HepG2 (cell line): ENCODE data around the gene MOV10L1. TPM values are rescaled to one million over a fixed set of nuclear protein-coding genes. Genes with fewer than 3 reads are reported as not detected.

ENCODE experiments used
- DNMT3B ChIP-seq: conservative IDR thresholded peaks from 2 replicates; pipeline ENCODE4 v1.6.1; 2016; ENCODE audit warnings: missing biosample characterization, control low read depth
- FOXA3 ChIP-seq: IDR thresholded peaks from 2 replicates; pipeline ENCODE4 v1.6.1; 2016; ENCODE audit warnings: missing genetic modification reagents, missing compliant biosample characterization
- GATA4 ChIP-seq: sonication (generic); IDR thresholded peaks from 2 replicates; pipeline ENCODE4 v1.6.1; 2016; ENCODE audit warnings: antibody characterized with exemption, low read depth, borderline replicate concordance
- HOXA5 ChIP-seq: sonication (generic); formaldehyde crosslinking; IDR thresholded peaks from 2 replicates; pipeline ENCODE4 v1.4.0; 2020; ENCODE audit warnings: missing genetic modification reagents
- KLF6 ChIP-seq: IDR thresholded peaks from 2 replicates; pipeline ENCODE4 v1.8.0; 2016; ENCODE audit warnings: missing biosample characterization, missing genetic modification reagents
- MXI1 ChIP-seq: IDR thresholded peaks from 3 replicates; pipeline ENCODE4 v1.6.1; 2012; ENCODE audit warnings: low read depth, low read length, inconsistent platforms, borderline replicate concordance
- NFKB2 ChIP-seq: sonication (generic); formaldehyde crosslinking; IDR thresholded peaks from 2 replicates; pipeline ENCODE4 v1.4.0; 2020; ENCODE audit warnings: missing genetic modification reagents, borderline replicate concordance
- RAD51 ChIP-seq: fragments of 450-650 bp; IDR thresholded peaks from 2 replicates; pipeline ENCODE4 v1.6.1; 2016; ENCODE audit warnings: borderline replicate concordance
- RBAK ChIP-seq: sonication (generic); formaldehyde crosslinking; IDR thresholded peaks from 2 replicates; pipeline ENCODE4 v1.5.1; 2020; ENCODE audit warnings: mild to moderate bottlenecking, missing genetic modification reagents
- TBX2 ChIP-seq: sonication (generic); formaldehyde crosslinking; IDR thresholded peaks from 2 replicates; pipeline ENCODE4 v1.5.0; 2020; ENCODE audit warnings: missing genetic modification reagents, mild to moderate bottlenecking, borderline replicate concordance
- TRIM22 ChIP-seq: fragments of 450-650 bp; IDR thresholded peaks from 2 replicates; pipeline ENCODE4 v1.6.1; 2017
- ZBTB1 ChIP-seq: sonication (generic); formaldehyde crosslinking; IDR thresholded peaks from 2 replicates; pipeline ENCODE4 v1.4.0; 2020; ENCODE audit warnings: missing genetic modification reagents, borderline replicate concordance
- ZBTB42 ChIP-seq: sonication (generic); formaldehyde crosslinking; IDR thresholded peaks from 2 replicates; pipeline ENCODE4 v1.5.0; 2020; ENCODE audit warnings: mild to moderate bottlenecking, missing genetic modification reagents
- ZNF232 ChIP-seq: sonication (generic); formaldehyde crosslinking; IDR thresholded peaks from 2 replicates; pipeline ENCODE4 v1.4.0; 2020; ENCODE audit warnings: missing genetic modification reagents, borderline replicate concordance
- ZNF263 ChIP-seq: sonication (generic); formaldehyde crosslinking; IDR thresholded peaks from 2 replicates; pipeline ENCODE4 v1.4.0; 2020; ENCODE audit warnings: missing genetic modification reagents
- ZNF597 ChIP-seq: sonication (generic); formaldehyde crosslinking; IDR thresholded peaks from 2 replicates; pipeline ENCODE4 v1.5.0; 2020; ENCODE audit warnings: missing genetic modification reagents
- ZNF605 ChIP-seq: sonication (generic); formaldehyde crosslinking; IDR thresholded peaks from 2 replicates; pipeline ENCODE4 v1.8.0; 2022; ENCODE audit warnings: mild to moderate bottlenecking, missing genetic modification reagents
- ZNF746 ChIP-seq: sonication (generic); formaldehyde crosslinking; IDR thresholded peaks from 2 replicates; pipeline ENCODE4 v1.8.0; 2022; ENCODE audit warnings: mild to moderate bottlenecking, missing genetic modification reagents
- ZNF776 ChIP-seq: sonication (generic); formaldehyde crosslinking; IDR thresholded peaks from 2 replicates; pipeline ENCODE4 v1.4.0; 2020; ENCODE audit warnings: mild to moderate bottlenecking, missing genetic modification reagents
- polyA plus RNA-seq, 8 experiments: library from polyadenylated mRNA; depleted of rRNA in 3 of 8; stranded (reverse) in 7 of 8; unstranded in 1 of 8; fragments of >200 nt; fragmentation: Illumina TruSeq in 4 of 8; extraction: Trizol in 4 of 8; gene quantifications; 2 replicates each; pipeline versions ENCODE4 v1.2.1 to v1.2.3, GENCODE V29; 2011 to 2016; ENCODE audit warnings: low read depth in 4 of 8, missing spikeins in 1 of 8, mixed read lengths in 1 of 8; ENCODE audit not compliant: insufficient read depth in 1 of 8
- total RNA-seq, 5 experiments: library from RNA; depleted of rRNA; stranded (reverse); fragments of >200 nt; fragmentation: Illumina TruSeq; extraction: Trizol; gene quantifications; 2 replicates each; pipeline ENCODE4 v1.2.3, GENCODE V29; 2016; ENCODE audit warnings: low read depth in 1 of 5
- TF ChIP-seq, protein P1 (sequence below): sonication (generic); formaldehyde crosslinking; IDR thresholded peaks from 2 replicates; pipeline ENCODE4 v1.4.0; 2020; ENCODE audit warnings: missing genetic modification reagents
- TF ChIP-seq, protein P2 (sequence below): sonication (generic); formaldehyde crosslinking; IDR thresholded peaks from 2 replicates; pipeline ENCODE4 v1.4.0; 2020; ENCODE audit warnings: mild to moderate bottlenecking, missing genetic modification reagents
- TF ChIP-seq, protein P3 (sequence below): sonication (generic); formaldehyde crosslinking; IDR thresholded peaks from 2 replicates; pipeline ENCODE4 v1.5.0; 2020; ENCODE audit warnings: mild to moderate bottlenecking, missing genetic modification reagents, borderline replicate concordance

The MOV10L1 gene
- total and polyA plus RNA-seq, 2 of the 13 experiments (the other 11 are each of a cell fraction or from before 2014, with no cell fraction given): 0.11 to 0.12 TPM

DNA sequence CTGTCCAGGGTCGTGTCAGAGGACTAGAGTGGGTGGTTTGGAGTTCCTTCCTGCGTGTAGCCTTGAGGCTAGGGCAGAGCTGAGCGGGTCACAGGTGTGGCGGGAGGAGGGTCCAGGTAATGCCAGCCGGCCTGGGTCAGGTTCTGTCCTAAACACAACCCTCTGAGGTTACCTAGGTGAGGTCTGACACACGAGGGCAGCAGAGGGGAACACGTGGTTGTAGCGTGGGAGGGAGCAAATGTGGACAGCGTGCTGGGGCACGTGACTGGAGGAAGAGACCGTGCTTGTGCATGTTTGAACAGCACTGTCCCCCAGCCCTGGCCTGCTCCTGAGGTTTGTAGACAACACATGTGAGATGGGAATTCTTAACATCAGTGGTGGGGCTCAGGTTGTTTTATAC lies 13.1 kb downstream of the MOV10L1 start (continued):
- TF ChIP-seq ZNF597 (CRISPR knock-in tag) (no peak), TBX2 (0 out of 2 replicates have a peak, but pooled peaks have one; percentile 48), DNMT3B (0 out of 2 replicates have a peak, but pooled peaks have one; percentile 65), RAD51 (peak; percentile 42; the same call in 1 of the 2 replicates), TRIM22 (no peak), ZNF263 (CRISPR knock-in tag) (0 out of 2 replicates have a peak, but pooled peaks have one; percentile 46), ZBTB1 (no peak), FOXA3 (CRISPR knock-in tag) (peak; percentile 71), MXI1 (peak; percentile 45; the same call in 1 of the 3 replicates), ZNF605 (CRISPR knock-in tag) (no peak), ZNF746 (CRISPR knock-in tag) (peak; percentile 83; the same call in 1 of the 2 replicates), GATA4 (no peak), RBAK (CRISPR knock-in tag) (no peak), ZNF776 (no peak), NFKB2 (CRISPR knock-in tag) (peak; percentile 87), ZNF232 (CRISPR knock-in tag) (peak; percentile 81; the same call in 1 of the 2 replicates), ZBTB42 (CRISPR knock-in tag) (no peak), KLF6 (peak; percentile 92), HOXA5 (CRISPR knock-in tag) (0 out of 2 replicates have a peak, but pooled peaks have one; percentile 69)
- TF ChIP-seq, protein P1, sequence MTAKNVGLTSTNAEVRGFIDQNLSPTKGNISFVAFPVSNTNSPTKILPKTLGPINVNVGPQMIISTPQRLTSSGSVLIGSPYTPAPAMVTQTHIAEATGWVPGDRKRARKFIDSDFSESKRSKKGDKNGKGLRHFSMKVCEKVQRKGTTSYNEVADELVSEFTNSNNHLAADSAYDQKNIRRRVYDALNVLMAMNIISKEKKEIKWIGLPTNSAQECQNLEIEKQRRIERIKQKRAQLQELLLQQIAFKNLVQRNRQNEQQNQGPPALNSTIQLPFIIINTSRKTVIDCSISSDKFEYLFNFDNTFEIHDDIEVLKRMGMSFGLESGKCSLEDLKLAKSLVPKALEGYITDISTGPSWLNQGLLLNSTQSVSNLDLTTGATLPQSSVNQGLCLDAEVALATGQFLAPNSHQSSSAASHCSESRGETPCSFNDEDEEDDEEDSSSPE (CRISPR knock-in tag): peak; percentile 87
- TF ChIP-seq, protein P2, sequence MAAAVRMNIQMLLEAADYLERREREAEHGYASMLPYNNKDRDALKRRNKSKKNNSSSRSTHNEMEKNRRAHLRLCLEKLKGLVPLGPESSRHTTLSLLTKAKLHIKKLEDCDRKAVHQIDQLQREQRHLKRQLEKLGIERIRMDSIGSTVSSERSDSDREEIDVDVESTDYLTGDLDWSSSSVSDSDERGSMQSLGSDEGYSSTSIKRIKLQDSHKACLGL (CRISPR knock-in tag): peak; percentile 76; the same call in 1 of the 2 replicates
- TF ChIP-seq, protein P3, sequence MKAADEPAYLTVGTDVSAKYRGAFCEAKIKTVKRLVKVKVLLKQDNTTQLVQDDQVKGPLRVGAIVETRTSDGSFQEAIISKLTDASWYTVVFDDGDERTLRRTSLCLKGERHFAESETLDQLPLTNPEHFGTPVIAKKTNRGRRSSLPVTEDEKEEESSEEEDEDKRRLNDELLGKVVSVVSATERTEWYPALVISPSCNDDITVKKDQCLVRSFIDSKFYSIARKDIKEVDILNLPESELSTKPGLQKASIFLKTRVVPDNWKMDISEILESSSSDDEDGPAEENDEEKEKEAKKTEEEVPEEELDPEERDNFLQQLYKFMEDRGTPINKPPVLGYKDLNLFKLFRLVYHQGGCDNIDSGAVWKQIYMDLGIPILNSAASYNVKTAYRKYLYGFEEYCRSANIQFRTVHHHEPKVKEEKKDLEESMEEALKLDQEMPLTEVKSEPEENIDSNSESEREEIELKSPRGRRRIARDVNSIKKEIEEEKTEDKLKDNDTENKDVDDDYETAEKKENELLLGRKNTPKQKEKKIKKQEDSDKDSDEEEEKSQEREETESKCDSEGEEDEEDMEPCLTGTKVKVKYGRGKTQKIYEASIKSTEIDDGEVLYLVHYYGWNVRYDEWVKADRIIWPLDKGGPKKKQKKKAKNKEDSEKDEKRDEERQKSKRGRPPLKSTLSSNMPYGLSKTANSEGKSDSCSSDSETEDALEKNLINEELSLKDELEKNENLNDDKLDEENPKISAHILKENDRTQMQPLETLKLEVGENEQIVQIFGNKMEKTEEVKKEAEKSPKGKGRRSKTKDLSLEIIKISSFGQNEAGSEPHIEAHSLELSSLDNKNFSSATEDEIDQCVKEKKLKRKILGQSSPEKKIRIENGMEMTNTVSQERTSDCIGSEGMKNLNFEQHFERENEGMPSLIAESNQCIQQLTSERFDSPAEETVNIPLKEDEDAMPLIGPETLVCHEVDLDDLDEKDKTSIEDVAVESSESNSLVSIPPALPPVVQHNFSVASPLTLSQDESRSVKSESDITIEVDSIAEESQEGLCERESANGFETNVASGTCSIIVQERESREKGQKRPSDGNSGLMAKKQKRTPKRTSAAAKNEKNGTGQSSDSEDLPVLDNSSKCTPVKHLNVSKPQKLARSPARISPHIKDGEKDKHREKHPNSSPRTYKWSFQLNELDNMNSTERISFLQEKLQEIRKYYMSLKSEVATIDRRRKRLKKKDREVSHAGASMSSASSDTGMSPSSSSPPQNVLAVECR: peak; percentile 47; the same call in 1 of the 2 replicates
